Measurements from ENCODE around the gene PACRG.

The PACRG gene

GRCh38 chr6:162710419-162710818 is 17.4 kb upstream of the PACRG start:
- no peak for DNase-seq (ENCODE audit: low read depth)

DNA sequence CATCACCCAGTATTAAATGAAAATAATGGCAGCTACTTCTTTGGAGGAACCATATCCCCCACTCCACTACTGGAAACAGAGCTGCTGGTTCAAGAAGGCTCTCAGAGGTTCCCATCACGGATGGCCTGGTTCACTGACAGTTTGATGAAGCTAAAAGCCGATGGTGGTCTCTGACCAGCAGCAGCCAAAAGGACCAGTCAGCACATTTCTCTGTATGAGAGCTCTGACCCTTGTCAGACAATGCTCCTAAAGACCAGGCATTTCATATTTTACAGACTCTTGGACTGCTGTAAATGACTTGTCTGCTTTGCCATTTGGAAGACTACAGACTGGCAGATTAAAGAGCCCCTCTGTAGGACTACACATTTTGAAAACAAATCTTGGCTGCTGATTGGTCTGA is 16.8 kb upstream of the PACRG start:
- no peak for DNase-seq (ENCODE audit: low read depth)

DNA sequence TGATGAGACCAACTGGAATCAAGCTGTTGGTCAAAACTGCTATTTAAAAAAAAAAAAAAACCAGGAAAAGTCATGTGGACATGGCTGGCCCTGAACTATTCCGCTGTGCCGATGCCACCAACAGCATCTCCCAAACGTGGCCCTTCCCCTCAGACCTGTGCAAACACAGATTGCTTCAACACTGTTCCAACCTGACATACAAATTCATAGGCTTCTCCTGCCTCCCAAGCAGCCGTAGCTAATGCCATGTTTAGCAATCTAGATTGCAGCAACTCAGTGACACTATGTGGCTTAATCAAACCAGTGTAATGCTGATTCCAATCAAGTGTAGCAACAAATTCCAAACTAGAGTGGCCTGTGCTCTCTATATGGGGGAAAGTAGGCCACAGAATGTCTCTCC is 16.4 kb upstream of the PACRG start:
- DNase-seq (ENCODE audit: low read depth) = no peak

DNA sequence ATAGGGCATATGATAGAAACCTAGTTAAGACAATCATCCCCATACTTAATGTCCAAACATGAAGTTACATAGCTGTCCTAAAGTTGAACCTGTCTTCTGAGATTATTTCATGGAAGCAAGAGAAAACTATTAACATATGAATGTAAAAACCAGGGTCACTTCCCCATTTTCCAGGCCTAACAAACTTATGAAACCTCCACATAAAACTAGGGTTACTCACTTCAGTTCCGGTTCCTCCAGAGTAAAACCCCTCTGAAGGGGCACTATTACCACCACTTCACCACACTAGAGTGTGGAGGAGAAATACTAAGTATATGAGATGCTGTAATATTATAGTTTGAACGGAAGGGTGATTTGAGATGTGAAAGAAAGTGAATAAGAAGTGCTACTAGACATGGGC is 15.1 kb upstream of the PACRG start:
- DNase-seq (ENCODE audit: low read depth) = no peak

- DNase-seq (ENCODE audit: low read depth) = no peak
Measured at GRCh38 chr6:162713974-162714780, 13.6 kb upstream of the PACRG start.

GRCh38 chr6:162715601-162716000 is 12.2 kb upstream of the PACRG start:
- DNase-seq (ENCODE audit: low read depth) = no peak

- no peak for DNase-seq (ENCODE audit: low read depth)
Measured at GRCh38 chr6:162719528-162719927, 8.2 kb upstream of the PACRG start.

DNA sequence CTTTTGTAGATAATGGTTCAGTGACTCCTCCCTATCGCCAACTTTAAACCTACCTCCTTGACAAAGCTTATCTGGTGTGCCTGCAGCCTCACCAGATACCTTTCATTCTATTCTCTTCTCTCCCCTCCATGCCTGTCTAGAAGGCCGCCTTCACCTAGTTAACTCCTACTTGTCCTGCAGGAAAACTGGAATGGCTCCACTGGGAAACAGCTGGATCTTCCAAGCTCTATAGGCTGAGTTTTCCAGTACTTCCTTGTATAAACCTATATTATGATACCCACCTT is 6.4 kb upstream of the PACRG start:
- DNase-seq (ENCODE audit: low read depth) = no peak

GRCh38 chr6:162722226-162722625 is 5.5 kb upstream of the PACRG start:
- no peak for DNase-seq (ENCODE audit: low read depth)

GRCh38 chr6:162722633-162723032 is 5.1 kb upstream of the PACRG start:
- no peak for DNase-seq (ENCODE audit: low read depth)

- DNase-seq (ENCODE audit: low read depth) = no peak
Measured at GRCh38 chr6:162726947-162727321, 840 bp upstream of the PACRG start.

DNA sequence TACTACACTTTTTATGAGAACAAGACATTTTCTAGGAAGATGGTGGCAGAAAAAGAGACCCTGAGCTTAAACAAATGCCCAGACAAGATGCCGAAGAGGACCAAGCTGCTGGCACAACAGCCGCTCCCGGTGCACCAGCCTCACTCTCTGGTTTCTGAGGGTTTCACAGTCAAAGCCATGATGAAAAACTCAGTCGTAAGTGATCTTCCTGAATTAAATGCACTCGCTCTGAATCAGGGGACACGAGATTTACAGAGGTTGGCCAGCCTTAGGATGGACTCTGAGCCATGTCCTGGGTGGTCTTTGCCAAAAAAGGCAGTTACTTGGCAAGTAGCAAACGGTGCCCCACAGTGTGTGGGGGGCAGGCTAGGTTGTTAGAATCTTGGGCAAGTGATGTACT is 423 bp downstream of the PACRG start:
- DNase-seq (ENCODE audit: low read depth) = no peak

DNA sequence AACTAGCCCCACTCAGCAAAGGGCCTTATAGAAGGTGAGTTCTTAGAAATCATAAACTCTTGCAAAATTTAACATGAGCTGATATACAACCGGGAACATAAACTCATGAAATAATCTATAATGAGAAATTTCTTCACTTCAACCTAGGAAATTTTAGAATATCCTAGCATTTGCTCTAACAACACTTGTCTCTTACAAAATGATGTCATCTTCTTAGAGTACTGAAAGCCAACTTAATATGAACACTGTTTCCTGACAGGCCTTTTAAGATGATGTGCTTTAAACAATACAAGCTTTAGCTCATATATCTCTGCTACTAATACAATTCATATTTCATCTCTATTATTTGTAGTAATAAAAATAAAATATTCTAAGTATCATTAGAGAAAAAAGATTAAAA is 932 bp downstream of the PACRG start:
- DNase-seq (ENCODE audit: low read depth) = no peak

DNA sequence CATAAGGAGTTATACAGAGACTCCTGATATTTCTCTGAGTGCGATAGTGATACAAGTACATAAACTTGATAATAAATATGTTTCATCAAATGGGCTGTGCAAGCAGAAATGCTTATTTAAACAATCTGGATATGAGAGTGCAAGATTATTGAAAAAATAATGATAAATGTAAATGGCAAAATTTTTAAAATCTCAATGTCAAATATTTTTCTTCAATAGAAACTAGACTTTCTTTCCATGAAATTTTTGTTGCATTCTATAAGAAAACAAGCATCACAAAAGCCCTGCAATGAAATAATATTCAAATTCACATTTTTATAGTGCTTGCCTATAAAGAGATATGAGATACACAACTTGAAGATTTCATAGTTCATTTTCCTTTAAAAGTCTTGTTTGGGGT is 2.7 kb downstream of the PACRG start:
- DNase-seq (ENCODE audit: low read depth) = no peak

DNA sequence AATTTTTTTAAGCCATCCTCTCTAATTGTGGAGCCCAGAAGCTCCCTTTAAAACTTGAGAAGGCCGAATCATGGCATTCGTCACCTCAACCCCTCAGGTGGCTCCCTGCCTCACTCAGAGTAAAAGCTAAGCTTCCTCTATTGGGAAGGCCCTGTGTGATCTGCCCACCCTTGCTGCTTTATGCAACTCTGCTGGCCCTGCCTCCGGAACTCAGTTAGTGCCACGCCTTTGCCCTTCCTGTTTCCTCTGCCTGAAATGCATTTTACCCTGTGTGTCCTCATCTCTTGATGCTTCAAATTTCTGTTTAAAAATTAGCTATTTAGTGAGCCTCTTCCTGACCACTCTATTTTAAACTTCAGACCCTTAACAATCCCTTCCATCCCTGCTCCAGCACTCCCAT is 5.7 kb downstream of the PACRG start:
- DNase-seq (ENCODE audit: low read depth) = no peak

DNA sequence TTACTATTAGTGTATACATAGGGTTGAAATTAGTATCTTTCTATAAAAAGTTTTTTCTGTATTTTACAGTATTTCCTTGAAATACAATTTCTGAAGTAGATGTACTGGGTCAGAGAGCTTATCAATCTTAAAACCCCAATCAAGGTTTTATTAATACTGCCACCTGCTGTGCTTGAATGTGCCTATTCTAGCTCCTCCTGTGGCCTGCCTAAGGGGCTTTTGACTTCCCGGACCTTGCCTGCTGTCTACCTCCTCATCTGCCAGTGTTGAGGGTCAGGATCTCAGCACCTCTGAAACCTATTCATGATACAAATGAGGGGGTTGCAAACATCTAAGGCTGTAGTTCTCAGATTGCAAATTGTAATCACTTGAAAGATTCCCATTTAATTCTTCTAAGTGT is 9.2 kb downstream of the PACRG start:
- no peak for DNase-seq (ENCODE audit: low read depth)

DNA sequence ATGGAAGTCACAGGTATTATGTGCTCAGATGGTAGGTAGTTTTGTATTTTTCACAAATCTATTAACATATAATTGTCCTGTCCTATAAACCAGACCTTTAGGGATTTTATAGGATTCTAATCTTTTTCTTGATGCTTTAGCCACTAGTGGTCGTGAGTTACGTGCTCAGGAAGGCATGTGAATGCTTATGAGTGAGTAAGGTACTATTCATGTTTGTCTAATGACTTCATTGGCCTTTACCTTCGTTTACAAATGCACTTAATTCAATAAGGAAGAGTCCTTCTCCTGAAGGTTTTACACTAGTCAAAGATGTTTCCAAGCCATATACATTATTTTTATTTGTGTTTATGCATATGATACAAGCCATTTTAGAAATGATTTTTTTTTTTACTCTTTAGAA is 23.0 kb downstream of the PACRG start:
- DNase-seq (ENCODE audit: low read depth) = no peak

GRCh38 chr6:162751211-162751859 is 23.6 kb downstream of the PACRG start:
- DNase-seq (ENCODE audit: low read depth) = no peak

GRCh38 chr6:162753775-162754174 is 26.0 kb downstream of the PACRG start:
- no peak for DNase-seq (ENCODE audit: low read depth)

- DNase-seq (ENCODE audit: low read depth) = no peak
Measured at GRCh38 chr6:162770136-162770535, 42.4 kb downstream of the PACRG start.

- no peak for DNase-seq (ENCODE audit: low read depth)
Measured at GRCh38 chr6:162770955-162771354, 43.2 kb downstream of the PACRG start.

GRCh38 chr6:162772466-162772865 is 44.7 kb downstream of the PACRG start:
- no peak for DNase-seq (ENCODE audit: low read depth)

GRCh38 chr6:162773996-162774395 is 46.2 kb downstream of the PACRG start:
- DNase-seq (ENCODE audit: low read depth) = no peak

DNA sequence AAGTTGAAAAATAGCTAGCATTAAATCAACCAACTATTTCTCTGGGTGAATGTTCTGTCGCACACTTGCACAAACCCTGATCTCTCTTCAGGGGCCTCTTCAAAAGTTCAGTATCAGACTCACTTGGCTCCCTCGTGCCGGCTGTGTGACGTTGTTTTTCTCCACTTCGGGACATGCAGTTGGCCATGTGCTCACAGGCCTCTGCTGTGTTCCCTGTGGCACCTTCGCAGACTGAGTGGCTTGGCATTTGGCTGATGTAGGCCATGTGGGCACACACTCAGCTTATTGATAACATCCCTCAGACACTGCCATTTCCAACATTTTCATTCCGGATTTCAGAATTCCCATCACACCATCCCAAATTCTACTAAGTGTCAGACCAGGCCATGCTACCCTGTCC is 49.3 kb downstream of the PACRG start:
- no peak for DNase-seq (ENCODE audit: low read depth)
